Urinary bladder (tissue), 4 donors: Measurements from ENCODE around the gene ACD. TPM values are rescaled to one million over a fixed set of nuclear protein-coding genes. Genes with fewer than 3 reads are reported as not detected.

Source experiments
- DNase-seq: peaks from one replicate; pipeline ENCODE4 v3.0.0-alpha.2; 2015; ENCODE audit errors: extremely low spot score
- H3K27ac ChIP-seq: one replicate; pipeline ENCODE4 v1.5.1; 2013; ENCODE audit warnings: low read depth, mild to moderate bottlenecking, moderate library complexity
- H3K36me3 ChIP-seq: one replicate; pipeline ENCODE4 v1.6.1; 2013; ENCODE audit warnings: mild to moderate bottlenecking, moderate library complexity; ENCODE audit not compliant: insufficient read depth
- H3K4me1 ChIP-seq: one replicate; pipeline ENCODE4 v1.6.1; 2013; ENCODE audit warnings: mild to moderate bottlenecking, moderate library complexity; ENCODE audit not compliant: insufficient read depth
- H3K4me3 ChIP-seq: one replicate; pipeline ENCODE4 v1.5.1; 2013; ENCODE audit warnings: low read depth, low read length
- WGBS: extraction: QIAGEN DNeasy Blood & Tissue Kit; methylation state at CpG from one replicate; pipeline ENCODE4 v1.1.7; 2013; 5-methylcytosine and 5-hydroxymethylcytosine counted together
- polyA plus RNA-seq: library from polyadenylated mRNA; stranded (reverse); fragments of 200-250 nt; gene quantifications from one replicate; pipeline ENCODE4 v1.2.3, GENCODE V29; 2013
- total RNA-seq: library from RNA; depleted of rRNA; stranded (reverse); fragments of >200 nt; gene quantifications from one replicate; pipeline ENCODE4 v1.2.3, GENCODE V29; 2014
- donor health status: healthy with polysubstance abuse.
- donor health status: healthy.

ACD gene
- total and polyA plus RNA-seq, 2 donors, result 9.5 to 34.6 TPM

DNA sequence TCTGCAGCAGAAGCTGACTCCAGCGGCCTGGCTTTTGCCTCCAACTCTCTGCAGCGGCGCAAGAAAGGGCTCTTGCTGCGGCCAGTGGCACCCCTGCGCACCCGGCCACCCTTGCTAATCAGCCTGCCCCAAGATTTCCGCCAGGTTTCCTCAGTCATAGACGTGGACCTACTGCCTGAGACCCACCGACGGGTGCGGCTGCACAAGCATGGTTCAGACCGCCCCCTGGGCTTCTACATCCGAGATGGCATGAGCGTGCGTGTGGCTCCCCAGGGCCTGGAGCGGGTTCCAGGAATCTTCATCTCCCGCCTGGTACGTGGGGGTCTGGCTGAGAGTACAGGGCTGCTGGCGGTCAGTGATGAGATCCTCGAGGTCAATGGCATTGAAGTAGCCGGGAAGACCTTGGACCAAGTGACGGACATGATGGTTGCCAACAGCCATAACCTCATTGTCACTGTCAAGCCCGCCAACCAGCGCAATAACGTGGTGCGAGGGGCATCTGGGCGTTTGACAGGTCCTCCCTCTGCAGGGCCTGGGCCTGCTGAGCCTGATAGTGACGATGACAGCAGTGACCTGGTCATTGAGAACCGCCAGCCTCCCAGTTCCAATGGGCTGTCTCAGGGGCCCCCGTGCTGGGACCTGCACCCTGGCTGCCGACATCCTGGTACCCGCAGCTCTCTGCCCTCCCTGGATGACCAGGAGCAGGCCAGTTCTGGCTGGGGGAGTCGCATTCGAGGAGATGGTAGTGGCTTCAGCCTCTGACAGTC, 2.0 kb upstream of the ACD start:
- H3K36me3 ChIP-seq, result no peaks in the 10 kb centered on the region
- no peak overlapping the region for H3K27ac ChIP-seq
- H3K4me1 ChIP-seq, result no peaks in the 10 kb centered on the region
- no peak for DNase-seq
- 93% methylated on average over 34 of the region's 34 CpGs for WGBS
- no peak overlapping the region for H3K4me3 ChIP-seq

DNA sequence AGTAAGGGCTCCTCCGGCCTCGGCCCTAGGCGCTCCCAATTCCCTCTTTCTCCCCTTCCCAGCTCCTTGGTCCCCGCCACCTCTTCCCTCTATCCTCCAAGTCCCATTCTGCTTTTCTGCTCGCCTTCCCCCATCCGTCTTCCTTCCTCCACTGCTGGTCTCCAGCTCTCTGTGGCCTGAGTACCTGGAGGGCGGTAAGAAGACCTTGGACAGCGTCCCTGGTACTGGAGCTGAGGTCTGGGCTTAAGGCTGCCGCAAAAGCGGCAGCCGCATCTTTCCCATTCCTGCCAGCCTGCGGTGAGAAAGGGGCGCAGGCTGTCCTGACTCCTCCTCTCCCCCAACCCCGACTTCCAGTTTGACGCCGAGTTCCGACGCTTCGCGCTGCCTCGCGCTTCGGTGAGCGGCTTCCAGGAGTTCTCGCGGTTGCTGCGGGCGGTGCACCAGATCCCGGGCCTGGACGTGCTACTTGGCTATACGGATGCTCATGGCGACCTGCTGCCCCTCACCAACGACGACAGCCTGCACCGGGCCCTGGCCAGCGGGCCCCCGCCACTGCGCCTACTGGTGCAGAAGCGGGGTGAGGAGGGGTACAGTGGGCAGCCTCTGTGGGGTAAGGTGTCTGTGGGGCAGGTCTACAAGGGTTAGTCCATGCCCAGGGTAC, 1.2 kb upstream of the ACD start:
- no peak for DNase-seq
- 10% methylated on average over 39 of the region's 39 CpGs for WGBS
- Histone ChIP-seq H3K4me3 (peak overlapping the region; percentile 75), H3K36me3 (no peaks in the 10 kb centered on the region), H3K27ac (peak overlapping the region; percentile 11), H3K4me1 (no peaks in the 10 kb centered on the region)

DNA sequence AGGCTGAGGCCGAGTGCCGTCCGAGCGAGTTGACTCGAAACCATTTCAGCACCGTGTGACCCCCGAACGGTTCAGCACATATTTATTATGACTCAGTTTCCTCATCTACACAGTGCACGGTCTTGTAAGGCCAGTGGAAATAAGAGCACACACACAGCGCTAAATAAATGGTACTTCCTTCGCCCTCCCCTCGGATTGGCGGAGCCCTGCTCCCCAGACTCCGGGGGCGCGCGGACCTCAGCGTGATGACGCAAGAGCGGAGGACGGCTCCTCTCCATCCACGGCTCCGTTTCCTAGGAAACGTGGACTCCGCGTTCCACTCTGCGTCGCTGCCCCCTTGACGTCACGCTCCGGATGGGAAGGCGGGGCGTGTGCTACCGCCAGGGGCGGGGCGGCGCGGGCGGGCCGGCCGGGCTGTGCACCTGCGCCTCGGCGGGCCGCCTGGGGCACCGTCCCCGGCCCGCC, 536 bp upstream of the ACD start, which contains the start of gene PARD6A:
PARD6A (plus strand) TSS at position 397 of the 465 bp plus-strand sequence. CDS start 79 bp downstream, outside the sequence.
- peak within 1 kb of the TSS; percentile 85 for H3K27ac ChIP-seq
- H3K4me3 ChIP-seq, result peak within 1 kb of the TSS; percentile 75
- no peaks in the 10 kb centered on the region for H3K4me1 ChIP-seq
- H3K36me3 ChIP-seq, result no peaks in the 10 kb centered on the region
- DNase-seq, result peak; percentile 91
- under 1% methylated on average over 48 of the region's 48 CpGs for WGBS

DNA sequence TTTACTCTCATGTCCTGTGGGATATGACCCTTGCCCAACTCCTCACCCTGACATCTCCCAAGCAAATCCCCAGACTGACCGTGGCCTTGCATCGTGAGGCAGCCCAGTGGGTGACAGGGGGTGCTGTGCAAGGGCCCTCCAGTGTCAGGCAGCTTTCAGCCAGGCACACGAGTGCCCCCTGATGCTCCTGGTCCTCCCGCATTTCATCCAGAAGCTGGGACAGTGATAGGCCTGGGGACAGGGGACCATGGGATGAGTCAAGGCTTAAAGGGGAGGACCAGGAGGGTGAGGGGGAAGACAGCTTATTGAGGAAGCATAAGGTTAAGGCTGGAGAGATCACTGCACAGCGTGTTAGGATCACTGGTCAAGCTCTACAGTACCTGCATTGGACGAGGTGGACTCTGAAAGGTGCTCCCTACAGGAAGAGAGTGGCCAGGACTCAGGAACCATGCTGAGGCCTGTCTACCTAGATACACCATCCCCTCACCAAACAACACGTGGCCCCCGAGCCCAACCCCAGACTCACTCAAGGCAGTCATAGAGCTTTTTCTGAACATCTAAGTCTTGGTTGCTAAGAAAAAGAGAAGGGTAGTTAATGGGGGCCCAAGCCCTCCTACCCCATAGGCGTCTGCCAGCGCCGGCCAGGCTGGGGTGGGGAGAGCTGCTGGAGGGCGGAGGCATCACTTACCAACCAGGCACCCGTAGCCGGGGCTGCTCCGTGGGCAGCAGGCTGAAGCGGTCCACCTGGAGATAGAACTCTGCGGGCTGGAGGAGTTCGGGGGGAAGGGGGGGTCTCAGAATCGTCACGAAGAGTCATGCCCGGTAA, 998 bp downstream of the ACD start:
- H3K4me3 ChIP-seq, result peak overlapping the region; percentile 75
- no peaks in the 10 kb centered on the region for H3K36me3 ChIP-seq
- no peaks in the 10 kb centered on the region for H3K4me1 ChIP-seq
- 34% methylated on average over 21 of the region's 21 CpGs for WGBS
- H3K27ac ChIP-seq, result no peak overlapping the region
- DNase-seq, result no peak

DNA sequence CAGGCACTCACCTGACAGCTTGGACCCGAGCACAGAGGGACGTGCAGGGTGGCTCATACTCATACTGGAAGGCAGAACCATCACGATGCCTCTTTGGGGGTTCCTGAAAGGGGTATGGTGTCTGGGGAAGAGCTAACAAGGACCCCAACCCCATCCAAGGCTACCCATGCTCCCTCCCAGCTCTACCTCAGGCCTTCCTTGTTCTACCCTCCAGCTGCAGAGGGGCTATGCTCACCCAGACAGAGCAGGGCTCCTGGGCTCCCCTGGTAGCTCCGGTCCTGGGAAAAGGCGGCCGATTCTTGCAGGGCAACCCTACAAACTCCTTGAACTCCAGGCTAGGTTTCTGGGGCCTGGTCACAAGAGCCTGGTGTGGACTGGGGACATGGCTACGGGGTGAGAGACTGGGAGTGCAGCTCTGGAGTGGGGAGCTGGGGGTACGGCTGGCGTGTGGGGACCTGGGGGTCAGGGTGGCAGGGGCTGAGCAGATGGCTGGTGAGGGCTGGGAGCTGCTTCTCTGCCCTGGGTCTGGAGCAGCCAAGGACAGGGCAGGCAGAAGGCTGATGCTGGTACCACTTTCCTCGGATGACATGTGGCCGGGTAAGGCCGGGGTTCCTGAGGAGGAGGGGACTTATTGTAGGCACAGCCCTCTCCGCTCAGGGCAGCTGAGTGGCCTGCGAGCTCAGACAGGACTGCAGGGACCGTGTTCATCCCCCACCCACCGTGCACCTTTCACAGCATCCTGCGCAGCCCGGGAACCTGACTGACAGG, 2.1 kb downstream of the ACD start:
- 92% methylated on average over 18 of the region's 18 CpGs for WGBS
- H3K27ac ChIP-seq, result no peak overlapping the region
- DNase-seq, result no peak
- H3K36me3 ChIP-seq, result no peaks in the 10 kb centered on the region
- no peak overlapping the region for H3K4me3 ChIP-seq
- no peaks in the 10 kb centered on the region for H3K4me1 ChIP-seq

DNA sequence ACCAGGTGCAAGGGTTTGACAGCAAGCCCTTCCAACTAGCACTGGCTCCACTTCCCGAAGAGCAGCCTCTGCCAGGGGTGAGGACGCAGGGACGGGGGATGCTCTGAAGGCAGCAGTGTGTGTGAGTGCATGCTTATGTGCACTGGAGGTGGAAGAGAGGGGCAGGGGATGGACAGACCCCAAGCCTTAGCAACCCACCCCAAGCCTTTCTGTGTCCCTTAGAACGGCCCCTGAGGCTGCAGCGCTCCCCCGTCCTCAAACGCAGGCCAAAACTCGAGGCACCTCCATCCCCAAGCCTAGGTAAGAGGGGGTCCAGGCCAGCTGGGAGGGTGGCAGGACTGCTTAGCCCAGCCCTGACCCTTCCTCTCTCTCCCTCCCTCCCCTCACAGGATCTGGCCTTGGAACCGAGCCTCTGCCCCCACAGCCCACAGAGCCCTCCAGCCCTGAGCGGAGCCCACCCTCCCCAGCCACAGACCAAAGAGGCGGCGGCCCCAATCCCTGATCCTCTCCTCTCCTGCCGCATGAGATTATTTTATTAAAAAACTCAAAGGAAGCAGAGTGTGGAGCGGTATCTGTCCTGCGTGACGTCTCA, 2.9 kb downstream of the ACD start:
- H3K36me3 ChIP-seq, result no peaks in the 10 kb centered on the region
- DNase-seq, result no peak
- H3K27ac ChIP-seq, result no peak overlapping the region
- H3K4me1 ChIP-seq, result no peaks in the 10 kb centered on the region
- 91% methylated on average over 16 of the region's 16 CpGs for WGBS
- H3K4me3 ChIP-seq, result no peak overlapping the region

DNA sequence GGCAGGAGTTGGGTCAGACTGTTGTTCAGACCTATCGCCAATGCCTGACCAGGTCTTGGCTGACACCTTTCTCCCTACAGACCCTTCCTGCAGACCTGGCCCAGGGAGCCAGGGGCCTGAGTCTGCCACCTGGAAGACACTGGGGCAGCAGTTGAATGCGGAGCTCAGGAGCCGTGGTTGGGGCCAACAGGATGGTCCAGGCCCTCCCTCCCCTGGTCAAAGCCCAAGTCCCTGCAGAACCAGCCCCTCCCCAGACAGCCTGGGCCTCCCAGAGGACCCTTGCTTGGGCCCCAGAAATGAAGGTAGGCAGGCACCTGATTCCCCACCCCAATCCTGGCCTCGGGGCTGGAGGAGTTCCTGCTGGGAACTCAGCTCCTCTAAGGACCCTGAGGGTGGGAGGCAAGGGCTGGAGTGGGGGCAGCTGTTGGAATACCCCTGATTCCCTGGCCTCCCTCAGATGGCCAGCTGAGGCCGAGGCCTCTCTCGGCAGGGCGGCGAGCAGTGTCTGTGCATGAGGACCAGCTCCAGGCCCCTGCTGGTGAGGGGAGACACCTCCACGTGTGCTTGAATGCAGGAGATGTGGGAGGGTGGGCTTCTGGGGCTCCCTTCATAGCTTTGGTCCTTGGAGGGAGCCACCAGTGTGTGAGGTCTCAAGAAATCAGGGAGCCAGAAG, 3.6 kb downstream of the ACD start:
- Histone ChIP-seq H3K4me3 (no peak overlapping the region), H3K36me3 (no peaks in the 10 kb centered on the region), H3K4me1 (no peaks in the 10 kb centered on the region), H3K27ac (no peak overlapping the region)
- no peak for DNase-seq
- 80% methylated on average over 9 of the region's 9 CpGs for WGBS

DNA sequence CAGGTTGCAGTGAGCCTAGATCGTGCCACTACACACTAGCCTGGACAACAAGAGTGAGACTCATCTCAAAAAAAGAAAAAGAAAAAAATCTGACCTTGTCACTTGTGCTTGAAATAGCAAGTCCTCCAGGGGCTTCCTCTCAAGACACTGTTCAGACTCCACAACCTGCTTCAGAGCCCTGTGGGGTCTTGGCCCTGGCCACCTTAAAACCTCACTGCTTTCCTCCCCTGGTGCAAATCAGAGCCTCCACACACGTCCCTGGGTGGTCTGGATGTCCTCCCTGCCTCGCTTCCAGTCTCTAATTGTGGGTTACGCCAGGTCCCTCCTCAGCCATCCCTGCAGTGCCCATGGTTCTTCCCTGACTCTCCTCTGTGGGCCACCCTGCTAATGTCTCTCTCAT, 4.7 kb downstream of the ACD start:
- no peak for DNase-seq
- H3K36me3 ChIP-seq, result no peaks in the 10 kb centered on the region
- WGBS, result 71% methylated on average over 4 of the region's 4 CpGs
- H3K4me3 ChIP-seq, result no peak overlapping the region
- H3K4me1 ChIP-seq, result no peaks in the 10 kb centered on the region
- no peak overlapping the region for H3K27ac ChIP-seq

DNA sequence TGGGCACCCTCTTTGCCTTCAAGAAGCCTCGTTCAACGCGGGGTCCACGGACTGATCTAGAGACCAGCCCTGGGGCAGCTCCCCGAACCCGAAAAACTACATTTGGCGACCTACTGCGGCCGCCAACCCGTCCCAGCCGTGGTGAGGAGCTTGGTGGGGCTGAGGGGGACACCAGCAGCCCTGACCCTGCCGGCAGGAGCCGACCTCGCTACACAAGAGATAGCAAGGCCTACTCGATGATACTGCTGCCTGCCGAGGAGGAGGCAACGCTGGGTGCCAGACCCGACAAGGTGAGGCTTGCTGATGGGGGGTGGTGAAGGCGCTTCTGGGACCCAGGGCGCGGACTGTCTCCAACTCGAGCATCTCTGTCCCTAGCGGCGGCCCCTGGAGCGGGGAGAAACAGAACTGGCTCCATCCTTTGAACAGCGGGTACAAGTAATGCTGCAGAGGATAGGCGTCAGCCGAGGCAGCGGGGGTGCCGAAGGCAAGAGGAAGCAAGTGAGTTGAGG, 5.6 kb downstream of the ACD start:
- Histone ChIP-seq H3K4me1 (no peaks in the 10 kb centered on the region), H3K4me3 (no peak overlapping the region), H3K36me3 (no peaks in the 10 kb centered on the region), H3K27ac (no peak overlapping the region)
- WGBS, result 55% methylated on average over 30 of the region's 30 CpGs
- DNase-seq, result no peak

DNA sequence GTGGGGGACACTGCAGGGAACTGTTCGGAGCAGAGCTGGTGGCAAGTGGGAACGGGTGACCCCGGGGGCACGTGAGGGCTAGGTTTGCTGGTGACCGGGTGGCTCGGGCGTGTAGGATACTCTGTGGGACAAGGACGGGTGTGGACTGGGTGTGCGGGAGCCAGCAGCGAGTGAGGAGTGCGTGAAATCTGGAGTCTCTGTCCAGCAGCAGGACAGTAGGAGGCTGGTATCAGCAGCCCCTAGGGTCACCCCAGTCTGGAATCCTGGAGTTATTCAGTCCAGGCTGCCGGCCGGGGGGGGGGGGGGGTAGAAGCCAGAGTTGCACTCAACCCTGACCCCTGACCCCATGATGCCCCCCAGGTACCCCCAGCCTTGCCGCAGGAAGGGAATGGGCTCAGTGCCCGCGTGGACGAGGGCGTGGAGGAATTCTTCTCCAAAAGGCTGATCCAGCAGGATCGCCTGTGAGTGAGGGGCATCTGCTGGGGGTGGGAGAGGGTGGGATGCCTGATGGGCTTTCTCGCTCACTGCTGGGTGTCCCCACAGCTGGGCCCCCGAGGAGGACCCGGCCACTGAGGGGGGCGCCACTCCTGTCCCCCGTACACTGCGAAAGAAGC, 6.2 kb downstream of the ACD start:
- Histone ChIP-seq H3K27ac (no peak overlapping the region), H3K4me1 (no peaks in the 10 kb centered on the region), H3K36me3 (no peaks in the 10 kb centered on the region), H3K4me3 (no peak overlapping the region)
- no peak for DNase-seq
- 28% methylated on average over 25 of the region's 25 CpGs for WGBS

DNA sequence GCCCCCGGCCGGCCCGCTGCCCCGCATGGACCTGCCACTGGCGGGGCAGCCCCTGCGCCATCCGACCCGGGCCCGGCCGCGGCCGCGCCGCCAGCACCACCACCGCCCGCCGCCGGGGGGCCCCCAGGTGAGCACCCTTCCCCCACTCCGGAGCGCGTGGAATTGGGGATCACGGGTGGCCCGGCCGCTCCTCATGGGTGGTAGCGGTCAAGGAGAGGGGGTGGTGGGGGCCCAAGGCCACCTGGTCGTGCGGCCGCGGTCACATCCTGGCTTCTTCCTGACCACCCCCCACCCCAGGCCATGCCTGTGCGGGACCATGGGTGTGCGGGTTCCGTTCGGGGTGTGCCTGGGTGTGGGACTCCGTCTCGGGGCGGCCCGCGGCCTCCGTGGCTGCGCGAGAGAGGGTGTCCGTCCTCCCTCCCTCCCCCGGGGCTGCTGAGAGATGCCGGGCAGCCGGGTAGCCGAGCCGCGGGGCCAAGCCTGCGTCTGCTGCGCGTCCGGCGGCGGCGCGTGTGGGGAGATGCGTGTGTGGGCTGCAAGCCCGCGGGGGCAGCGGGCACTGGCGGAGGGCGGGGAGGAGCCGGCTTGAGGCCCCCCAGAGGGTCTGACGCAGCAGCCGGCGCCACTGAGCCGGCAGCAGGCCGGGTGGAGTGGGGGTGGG, 6.8 kb downstream of the ACD start:
- WGBS, result 9% methylated on average over 68 of the region's 68 CpGs
- Histone ChIP-seq H3K27ac (no peak overlapping the region), H3K36me3 (no peaks in the 10 kb centered on the region), H3K4me1 (no peaks in the 10 kb centered on the region), H3K4me3 (peak overlapping the region; percentile 40)
- DNase-seq, result no peak
